Ovary (tissue), 3 donors: ENCODE results near the gene TGDS.

Experiments used
- EP300 ChIP-seq: sonication (generic); formaldehyde crosslinking; IDR thresholded peaks from one replicate; pipeline ENCODE4 v1.6.1; 2017; ENCODE audit warnings: antibody characterized with exemption
- POLR2A ChIP-seq: fragments of 450-650 bp; IDR thresholded peaks from one replicate; pipeline ENCODE4 v1.6.1; 2017; ENCODE audit warnings: antibody characterized with exemption, mild to moderate bottlenecking, moderate library complexity
- TF ChIP-seq, protein P1 (sequence below), 3 donors: fragments of 450-650 bp in 2 of 3; fragments of 200-600 bp in 1 of 3; IDR thresholded peaks; one replicate each; pipeline versions ENCODE4 v1.5.1 to v1.8.0; 2016 to 2022; ENCODE audit warnings: antibody characterized with exemption in 3 of 3, mild to moderate bottlenecking in 1 of 3
- donor health status: DM: no; HTN: no; CAD: no.

DNA sequence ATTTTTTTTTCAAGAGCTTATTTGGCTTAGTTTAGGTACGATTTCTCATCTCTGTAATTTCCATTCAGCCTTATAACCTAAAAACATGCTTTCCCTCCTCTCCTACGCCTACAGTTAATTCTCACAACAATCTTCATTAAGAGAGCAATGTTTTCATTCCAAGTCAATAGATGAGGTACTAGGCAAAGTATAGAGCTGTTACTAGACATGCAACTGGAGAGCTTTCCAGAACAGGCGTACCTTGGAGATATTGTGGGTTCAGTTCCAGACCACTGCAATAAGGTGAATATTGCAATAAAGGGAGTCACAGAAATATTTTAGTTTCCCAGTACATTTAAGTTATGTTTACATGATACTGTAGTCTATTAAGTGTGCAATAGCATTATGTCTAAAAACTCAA, 34.8 kb downstream of the TGDS start:
- TF ChIP-seq, protein P1, sequence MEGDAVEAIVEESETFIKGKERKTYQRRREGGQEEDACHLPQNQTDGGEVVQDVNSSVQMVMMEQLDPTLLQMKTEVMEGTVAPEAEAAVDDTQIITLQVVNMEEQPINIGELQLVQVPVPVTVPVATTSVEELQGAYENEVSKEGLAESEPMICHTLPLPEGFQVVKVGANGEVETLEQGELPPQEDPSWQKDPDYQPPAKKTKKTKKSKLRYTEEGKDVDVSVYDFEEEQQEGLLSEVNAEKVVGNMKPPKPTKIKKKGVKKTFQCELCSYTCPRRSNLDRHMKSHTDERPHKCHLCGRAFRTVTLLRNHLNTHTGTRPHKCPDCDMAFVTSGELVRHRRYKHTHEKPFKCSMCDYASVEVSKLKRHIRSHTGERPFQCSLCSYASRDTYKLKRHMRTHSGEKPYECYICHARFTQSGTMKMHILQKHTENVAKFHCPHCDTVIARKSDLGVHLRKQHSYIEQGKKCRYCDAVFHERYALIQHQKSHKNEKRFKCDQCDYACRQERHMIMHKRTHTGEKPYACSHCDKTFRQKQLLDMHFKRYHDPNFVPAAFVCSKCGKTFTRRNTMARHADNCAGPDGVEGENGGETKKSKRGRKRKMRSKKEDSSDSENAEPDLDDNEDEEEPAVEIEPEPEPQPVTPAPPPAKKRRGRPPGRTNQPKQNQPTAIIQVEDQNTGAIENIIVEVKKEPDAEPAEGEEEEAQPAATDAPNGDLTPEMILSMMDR (IDR thresholded peaks at IDR 0.05) = no peak
- TF ChIP-seq POLR2A (no peak), EP300 (no peak)
